NCI-H1417 (cell line): ENCODE results near the gene FGF22.
A peak's percentile ranks its signal among the peaks of the same experiment; 100 is the strongest.
"Not testable (repeated sequence)": the region's sequence is repeated elsewhere in the genome, so short reads cannot be mapped to it uniquely, and the experiment has no call there.

Experiments
- DNase-seq, 3 experiments: peaks; one replicate each; lab custom pipeline; 2025; lab: John Stamatoyannopoulos, UW

Gene FGF22

DNA sequence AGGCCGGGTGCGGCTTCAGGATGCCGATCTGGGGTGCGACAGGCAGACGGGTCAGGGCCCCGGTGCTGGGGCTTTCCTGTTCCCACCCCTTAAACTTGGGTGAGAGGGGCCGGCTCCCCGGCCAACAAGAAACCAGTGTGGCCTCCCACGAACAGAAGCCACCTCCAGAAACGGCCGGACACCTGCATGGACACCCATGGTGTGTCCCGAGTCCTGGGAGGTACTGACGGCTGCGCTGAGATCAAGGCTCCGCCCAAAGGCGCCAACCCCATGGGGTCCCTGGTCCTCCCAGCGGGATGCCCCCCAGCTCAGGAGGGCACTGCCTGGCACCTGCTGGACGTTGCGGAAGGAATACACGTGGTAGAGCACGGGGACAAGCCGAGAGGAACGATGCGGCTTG, 17.9 kb upstream of the FGF22 start:
- DNase-seq: no peak

DNA sequence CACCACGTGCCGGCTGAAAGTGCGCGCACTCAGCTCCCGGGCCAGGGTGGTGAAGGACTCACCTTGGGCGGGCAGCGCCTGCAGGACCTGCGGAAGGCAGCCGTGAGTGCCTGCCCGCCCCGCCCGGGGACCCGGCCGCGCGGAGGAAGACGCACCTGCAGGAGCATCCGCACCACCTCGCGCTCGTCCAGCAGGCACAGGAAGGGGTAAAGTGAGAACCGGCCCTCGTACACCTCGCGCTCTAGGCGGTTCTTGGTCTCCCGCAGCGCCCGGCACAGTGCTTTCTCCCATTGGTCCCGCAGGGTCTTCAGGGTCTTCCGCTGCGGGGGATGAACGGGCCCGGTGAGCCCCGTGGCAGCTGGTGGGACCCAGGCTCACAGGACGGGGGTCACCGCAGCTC, 17.0 kb upstream of the FGF22 start:
- no peak for DNase-seq

DNA sequence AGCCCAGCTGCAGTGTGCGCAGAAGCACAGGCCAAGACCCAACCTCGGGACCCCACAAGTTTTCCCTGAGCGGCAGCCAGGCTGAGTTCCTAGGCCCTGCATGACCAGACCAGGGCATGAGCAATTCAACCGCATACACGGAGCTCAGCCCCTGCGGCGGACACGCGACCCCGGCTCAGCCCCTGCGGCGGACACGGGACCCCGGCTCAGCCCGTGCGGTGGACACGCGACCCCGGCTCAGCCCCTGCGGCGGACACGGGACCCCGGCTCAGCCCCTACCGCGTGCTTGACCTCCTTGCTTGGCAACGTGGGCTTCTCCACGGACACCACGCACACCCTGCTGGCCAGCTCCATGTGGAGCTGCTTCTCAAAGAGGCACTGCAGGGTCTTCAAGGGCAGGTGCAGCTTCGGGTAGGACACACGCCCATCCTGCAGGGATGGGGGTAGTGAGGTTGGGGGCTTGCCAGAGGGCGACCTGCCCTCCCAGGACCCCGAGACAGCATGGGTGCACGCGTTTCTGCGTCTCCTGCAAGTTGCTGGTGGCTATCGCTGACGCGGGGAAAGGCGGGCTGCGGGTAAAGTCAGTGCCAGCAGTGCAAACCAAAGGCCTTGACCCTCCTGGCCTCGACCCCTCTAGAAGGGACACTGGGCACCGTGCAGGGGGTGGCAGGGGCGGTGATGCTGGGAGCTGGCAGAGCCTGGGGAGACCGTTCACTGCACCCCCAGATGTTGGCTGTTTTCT, 16.3 kb upstream of the FGF22 start:
- DNase-seq: no peak

DNA sequence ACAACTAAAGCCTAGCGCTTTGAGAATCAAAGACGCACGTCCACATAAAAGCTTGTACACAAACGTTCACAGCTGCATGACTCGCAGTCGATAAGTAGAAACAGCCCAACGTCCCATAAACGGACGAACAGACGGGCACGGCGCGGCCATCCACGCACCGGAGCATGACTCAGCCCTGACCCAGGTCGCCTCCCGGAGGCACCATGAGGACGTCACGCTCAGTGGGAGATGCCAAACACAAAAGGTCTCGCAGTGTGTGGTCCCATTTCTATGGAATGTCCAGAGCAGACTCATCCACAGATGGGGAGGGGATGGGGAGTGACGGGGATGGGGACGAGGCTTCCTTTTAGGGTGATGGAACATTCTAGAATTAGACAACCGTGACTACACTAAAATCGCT, 15.7 kb upstream of the FGF22 start:
- no peak for DNase-seq

DNA sequence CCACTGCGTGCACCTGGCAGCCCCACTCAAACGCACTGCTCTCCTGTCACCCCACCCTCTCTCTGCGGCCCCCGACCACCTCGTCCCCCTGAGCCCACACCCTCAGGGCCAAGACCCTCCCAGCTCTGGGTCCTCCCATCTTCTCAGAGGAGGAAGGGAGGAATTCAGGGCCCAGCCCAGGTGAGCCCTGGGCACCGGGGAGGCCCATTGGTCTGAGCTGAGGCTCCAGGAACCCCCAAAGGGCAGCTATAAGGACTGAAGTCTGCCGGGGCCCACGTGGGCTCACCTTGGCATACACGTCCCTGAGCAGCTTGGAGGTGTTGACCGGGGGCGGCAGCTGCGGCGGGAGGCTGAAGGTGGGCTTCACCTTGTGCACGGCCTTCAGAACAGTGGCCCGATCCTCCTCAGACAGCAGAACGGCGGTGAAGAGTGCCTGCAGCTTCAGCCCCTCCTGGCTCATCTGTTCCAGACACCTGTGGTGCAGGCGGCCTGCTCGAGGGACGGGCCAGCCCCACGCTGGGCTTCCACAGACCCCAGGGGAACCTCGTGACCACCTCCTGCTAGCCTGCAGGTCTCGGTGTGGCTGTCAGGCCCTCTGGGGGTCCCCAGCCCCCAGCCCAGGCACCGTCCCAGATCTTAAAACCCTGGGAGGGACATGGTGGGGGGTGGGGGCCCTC, 15.1 kb upstream of the FGF22 start:
- DNase-seq: no peak

DNA sequence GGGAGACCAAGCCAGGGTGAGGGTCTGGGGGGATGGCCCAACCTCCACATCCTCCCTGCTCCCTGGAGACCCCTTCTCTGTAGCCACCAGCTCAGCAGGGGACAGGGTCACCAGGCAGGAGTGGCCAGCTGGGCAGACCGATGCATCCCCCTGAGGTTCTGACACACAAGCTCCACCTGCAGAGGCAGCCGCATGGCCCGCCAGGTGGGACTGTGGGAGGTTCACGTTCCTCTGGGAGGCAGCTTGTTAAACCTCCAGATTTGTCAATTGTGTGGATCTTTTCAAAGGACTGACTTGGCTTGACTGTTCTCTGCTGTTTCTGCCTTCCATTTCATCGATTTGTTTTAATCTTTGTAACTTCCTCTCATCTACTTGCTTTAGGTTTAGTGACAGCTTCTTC, 14.4 kb upstream of the FGF22 start:
- no peak for DNase-seq

DNA sequence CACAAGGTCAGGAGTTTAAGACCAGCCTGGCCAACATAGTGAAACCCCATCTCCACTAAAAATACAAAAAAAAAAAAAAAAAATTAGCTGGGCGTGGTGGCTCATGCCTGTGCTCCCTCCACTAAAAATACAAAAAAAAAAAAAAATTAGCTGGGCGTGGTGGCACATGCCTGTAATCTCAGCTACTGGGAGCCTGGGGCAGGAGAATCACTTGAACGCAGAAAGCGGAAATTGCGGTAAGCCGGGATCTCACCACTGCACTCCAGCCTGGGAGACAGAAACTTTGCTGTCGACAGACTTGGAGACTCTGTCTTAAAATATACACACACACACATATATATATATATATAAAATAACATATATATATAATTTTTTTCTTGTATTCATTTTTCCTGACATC, 13.1 kb upstream of the FGF22 start:
- not testable (repeated sequence) for DNase-seq

DNA sequence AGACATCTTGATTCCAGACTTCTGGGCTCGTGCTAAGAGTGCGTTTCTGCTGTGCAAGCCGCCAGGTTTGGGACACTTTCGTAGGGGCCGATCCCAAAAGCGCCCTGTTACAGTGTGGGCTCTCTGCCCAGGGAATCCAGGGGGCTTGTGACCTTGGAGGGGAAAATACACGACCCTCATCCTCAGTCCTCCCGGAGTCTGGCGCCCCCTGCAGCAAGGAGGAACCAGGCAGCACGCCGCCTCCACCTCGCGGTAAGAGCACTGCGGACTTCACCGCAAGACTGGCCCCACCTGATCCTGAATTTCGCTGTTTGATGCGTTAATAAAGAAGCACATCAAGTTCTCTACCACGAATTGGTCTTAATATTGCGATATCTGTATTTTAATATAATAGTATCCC, 11.5 kb upstream of the FGF22 start:
- DNase-seq: peak in 1 of 3 experiments; percentile 28

DNA sequence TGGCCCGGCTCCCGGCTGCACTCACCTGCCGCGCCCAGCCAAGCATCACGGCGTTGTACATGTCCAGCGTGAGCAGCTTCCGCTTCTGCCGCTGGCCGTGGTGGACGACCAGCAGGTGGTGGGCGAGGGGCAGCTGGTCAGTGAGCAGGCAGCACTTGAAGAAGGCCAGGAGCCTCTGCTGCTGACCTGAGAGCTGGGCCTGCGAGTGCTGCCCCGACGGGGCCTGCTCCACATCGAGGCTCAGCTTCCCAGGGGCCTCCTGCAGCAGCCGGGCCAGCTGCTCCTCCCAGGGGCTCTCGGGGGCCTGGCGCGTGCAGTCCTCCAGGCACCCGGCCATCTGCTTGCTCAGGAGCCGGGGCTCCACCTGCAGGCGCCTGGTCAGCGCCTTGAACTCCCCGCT, 10.2 kb upstream of the FGF22 start:
- DNase-seq: peak in 2 of 3 experiments; percentile 65 to 73

DNA sequence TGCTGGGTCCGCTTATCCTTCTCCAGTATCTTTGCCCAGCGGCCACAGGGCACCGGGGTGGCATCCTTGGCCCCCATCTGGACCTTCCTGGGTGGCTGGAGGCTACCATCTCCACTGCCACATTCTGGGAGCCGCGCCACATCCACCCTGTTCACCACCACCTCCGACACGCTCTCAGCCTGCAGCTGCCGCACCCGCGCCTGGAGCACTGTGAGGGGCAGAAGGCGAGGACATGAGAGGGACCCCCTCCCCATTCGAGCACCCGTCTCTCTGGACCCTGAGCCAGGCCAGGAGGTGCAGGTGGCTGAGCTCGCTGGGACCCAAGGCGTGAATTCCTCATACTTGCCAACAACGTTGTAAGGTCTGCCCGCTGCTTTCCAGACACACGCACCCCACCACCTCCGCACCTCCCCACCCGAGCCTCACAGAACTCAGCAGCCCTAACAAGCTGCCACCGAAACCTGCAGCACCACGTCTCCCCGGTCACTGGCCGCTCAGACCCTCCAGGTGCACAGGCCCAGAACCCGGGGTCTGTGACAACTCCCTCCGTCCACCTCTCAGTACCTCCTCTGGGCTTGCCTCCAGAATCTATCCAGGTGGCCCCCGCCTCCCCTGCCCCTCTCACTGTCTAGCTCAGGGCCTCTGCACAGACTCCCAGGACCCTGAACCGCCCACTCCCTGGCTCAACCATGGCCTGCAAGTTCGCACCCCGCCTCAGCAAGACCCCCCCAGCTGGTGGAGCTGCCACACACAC, 9.5 kb upstream of the FGF22 start:
- DNase-seq: no peak

DNA sequence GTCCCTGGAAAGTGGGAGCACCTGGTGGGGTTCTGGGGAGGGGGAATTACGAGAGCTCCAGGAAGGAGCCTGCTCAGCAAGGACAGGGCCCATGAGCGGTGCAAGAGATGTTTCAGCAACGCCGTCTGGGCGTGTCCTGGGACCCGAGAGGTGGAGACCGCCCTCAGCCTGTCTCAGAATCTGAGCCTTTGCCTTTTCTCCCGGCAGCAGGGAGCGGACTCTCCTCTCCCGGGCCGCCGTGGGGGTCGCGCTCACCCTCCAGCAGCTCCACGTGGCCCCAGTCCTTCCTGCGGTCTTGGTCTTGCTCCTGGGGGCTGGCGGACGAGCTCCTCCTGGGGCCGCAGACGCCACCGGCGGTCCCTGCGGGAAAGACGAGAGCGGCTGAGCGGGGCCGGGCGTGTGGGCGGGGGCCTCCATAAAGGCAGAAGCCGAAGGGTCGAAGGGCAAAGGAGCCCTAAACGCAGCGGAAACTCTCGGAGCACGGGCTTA, 7.1 kb upstream of the FGF22 start:
- no peak for DNase-seq

DNA sequence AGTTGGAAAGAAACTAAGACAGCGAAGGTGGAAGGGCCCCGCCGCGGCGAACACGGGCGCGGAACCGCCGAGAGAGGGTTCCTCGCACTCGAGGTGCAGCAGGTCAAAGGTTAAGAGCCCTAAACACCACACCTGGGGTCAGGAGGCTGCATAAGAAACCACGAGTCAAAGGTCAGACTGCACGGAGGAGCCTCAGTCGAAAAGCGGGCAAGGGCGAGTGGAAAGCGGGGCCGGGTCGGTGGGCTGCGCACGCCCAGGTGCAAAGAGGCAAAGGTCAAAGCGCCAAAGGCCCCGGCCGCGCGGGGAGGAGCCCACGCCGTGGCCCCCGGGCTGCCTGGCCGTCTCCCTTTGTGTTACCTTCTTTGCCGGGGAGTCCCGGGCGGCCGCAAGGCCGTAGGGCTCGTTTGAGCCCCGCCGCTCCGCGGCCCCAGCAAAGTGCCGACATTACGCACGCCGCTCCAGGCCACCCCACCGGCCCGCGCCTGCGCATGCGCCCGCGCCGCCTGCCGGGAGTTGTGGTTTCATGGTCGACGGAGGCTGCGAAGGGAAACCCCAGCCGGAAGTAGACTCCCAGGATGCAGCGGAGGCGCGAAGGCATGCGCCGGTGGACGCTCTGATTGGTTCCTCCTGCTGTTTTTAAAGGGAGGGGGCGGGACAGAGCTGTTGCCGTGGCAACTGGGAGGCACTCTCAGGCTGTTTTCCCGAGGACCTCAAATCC, 6.5 kb upstream of the FGF22 start, which contains the start of gene POLRMT:
POLRMT (minus strand) TSS at position 470 of the 718 bp plus-strand sequence; CDS start at position 445, 25 bp downstream.
- peak; percentile 99 to 100 (median 100) for DNase-seq

DNA sequence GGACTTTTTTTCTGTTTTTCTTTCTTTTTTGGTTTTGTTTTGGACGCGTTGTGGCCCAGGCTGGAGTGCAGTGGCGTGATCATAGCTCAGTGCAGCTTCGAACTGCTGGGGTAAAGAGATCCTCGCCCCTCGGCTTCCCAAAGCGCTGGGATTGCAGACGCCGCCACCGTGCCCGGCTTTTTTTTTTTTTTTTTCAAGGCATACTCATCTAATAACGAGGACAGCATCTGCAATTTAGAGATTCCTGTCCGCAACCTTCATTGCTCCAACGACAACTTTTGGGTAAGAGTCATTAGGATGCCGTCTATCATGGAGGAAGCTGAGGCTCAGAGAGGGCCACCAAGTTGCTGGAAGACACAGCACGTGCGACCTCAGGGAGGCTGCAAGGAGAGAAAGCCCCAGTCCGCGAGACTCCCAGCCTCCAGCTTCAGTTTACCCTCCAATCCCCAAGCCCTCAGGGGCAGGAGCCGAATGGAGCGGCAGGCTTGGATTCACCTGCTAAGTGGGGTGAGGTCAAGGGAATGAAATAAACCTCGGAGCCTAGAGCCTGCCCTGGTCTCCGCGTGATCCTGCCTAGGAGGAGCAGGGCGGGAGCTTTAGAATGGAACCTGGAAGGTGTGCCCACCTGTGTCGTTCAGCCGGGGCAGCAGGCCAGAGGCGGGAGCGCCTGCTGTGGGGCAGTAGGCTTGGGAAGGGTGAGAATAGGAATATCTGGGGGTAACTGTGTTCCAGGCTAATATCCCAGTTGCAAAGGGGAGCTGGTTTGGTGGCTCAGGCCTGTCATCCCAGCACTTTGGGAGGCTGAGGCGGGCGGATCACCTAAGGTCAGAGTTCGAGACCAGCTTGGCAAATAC, 5.7 kb upstream of the FGF22 start:
- no peak for DNase-seq

DNA sequence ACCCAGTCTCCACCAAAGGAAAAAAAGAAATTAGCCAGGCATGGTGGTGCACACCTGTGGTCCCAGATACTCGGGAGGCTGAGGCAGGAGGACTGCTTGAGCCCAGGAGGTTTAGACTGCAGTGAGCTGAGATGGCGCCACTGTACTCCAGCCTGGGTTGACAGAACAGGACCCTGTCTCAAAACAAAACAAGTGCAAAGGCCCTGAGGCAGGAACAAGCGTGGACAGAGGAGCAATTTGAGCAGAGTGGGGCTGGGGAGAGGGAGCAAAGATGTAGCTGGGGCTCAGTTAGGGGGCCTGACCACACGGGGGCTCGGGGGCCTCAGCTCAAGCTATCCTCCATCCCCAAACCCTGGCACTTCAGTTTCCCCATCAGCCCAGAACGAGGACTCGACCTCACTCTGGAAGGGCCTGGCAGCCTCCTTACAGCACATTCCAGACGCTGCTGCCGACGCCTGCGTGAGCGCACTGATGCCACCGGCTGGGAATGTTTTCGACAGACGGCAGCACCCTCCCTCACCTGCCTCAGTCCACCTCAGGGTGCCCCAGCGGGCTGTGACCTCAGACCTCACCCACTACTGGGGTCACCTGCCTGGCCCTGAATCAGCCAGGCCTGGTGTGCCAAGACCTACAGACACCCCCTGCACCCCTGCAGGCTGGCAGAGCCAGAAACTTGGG, 4.6 kb upstream of the FGF22 start:
- DNase-seq: no peak

DNA sequence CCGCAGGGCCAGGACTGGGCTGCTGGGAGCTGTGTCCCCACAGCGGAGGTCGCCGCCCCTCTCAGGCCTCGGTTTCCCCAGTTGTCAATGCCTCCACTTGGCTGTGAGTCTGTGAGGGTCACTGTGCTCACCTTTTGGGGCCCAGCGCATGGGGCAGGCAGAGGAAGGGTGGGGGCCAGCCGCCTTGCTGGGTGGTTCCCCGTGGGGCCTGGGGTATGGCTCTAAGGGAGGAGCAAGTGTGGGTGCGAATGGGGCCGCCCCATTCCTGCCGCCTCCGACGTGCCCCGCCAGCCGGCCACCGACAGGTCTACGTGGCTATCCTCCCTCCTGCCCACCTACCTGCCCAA, 800 bp upstream of the FGF22 start:
- no peak for DNase-seq

DNA sequence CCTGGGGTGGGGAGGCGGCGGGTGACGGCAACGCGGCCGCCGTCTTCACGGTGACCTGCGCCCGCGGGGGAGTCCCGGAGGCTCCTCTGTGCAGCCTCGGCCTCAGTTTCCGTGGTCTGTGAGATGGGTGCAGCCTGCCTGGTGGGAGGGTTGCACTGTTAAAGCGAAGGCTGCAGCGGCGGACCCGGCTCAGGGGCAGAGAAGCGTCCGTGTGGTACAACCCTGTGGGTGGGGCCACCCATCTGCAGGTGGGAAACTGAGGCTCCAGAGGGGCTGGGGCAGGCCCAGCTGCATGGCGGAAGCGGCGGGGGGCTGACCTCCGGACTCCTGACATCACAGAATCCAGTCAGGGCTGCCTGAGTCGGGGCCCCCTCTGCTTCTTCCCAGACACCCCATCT, 481 bp downstream of the FGF22 start:
- no peak for DNase-seq

DNA sequence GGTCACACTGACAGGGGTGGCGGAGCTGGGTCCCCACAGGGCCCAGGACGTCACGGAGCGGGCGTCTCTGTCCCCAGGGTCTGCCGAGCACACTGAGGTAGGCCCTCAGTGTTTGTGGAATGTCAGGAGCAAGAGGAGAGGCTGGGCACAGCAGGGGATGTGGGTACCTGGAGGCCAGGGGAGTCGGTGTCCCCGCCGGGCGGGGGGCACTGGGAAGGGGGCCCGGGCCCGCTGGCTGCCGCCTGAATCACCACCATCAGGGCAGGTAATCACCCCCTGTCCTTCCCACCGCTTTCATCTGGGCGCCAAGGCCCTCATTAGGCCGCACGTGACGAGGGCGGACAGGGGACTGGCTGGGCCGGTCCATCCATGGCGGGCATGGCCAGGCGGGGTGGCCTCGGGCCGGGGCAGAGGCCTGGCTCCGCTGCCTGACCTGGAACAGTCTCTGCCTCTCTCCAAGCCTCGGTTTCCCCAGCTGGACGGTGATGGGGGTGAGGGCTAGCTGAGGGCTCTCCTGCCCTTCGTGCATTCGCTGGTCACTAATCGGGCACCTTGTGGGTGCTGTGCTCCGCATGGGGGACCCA, 1.0 kb downstream of the FGF22 start:
- no peak for DNase-seq

DNA sequence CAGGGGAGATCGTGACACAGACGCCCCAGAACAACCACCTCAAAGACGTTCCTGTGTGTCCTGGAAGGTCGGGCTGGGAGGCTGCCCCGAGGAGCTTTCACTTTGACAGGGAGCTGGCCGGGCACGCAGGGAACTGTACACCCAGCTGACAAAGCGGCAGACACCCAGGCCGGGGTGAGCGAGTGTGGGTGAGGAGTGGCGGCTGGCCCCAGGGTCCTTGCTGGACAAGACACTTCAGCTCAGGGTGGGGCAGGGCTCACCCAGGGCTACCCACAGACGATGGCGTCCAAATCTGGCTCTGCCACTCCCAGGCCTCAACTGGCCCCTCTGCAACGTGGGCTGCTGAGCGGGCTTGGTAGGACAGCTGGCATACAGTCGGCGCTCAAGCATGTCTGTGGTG, 2.0 kb downstream of the FGF22 start:
- DNase-seq: no peak

DNA sequence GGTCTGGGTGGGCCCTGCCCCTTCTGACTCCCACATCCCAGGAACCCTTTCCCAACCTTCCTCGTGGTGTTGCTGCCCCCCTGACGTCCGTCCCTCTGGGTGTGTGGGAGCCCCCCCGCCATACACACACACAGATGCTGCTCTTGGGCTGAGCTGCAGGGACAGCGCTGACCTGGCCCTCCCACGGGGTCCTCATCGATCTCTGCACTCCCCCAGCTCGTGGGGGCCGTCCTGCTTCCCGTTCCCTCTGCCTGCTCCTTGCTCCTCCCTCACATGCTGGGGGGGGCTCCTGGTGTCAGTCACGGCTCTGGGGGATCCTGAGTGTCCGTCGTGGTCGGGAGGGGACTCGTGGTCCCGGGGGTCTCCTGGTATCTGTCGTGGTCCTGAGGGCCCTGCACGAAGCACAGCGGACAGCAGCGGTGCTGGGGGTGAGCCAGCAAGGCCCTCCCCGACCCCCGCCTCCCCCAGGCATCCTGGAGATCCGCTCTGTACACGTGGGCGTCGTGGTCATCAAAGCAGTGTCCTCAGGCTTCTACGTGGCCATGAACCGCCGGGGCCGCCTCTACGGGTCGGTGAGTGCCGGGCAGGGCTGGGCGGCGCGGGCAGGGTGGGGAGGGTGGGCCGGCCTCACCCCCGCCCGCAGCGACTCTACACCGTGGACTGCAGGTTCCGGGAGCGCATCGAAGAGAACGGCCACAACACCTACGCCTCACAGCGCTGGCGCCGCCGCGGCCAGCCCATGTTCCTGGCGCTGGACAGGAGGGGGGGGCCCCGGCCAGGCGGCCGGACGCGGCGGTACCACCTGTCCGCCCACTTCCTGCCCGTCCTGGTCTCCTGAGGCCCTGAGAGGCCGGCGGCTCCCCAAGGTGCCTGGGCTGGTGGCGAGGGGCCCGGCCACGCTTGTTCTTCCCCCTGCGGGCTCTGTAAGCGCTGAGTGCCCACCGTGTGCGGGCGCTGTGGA, 3.4 kb downstream of the FGF22 start:
- DNase-seq: no peak
